ENCODE data around the gene DTNBP1. TPM values are rescaled to one million over a fixed set of nuclear protein-coding genes. Genes with fewer than 3 reads are reported as not detected.

DTNBP1 gene
- total and polyA plus RNA-seq, 2 of the 4 experiments (the other 2 are of a cell fraction) = 4.8 to 18.7 TPM

DNA sequence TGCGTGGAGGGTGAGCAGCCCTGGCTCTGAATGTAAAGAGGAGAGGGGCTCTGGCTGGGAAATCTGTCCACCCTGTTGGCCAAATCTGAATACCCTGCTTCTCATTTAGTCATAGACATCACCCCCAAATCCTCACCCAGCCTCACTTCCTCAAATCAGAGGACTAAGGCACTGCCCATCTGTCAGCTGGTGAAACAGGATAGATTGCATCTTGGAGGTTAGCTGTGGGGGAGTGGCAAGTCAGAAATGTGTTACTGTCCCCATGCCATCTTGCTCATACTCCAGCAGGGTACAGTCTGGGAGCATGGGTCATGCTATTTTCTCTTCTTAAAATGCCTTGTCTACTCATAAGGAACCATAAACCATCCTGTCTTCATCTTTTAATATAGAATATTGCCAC, 9.5 kb upstream of the DTNBP1 start:
- Histone ChIP-seq H4K91ac (ENCODE audit: insufficient read depth, low read depth, low read length) (no peak overlapping the region), H3K56ac (ENCODE audit: extremely low read depth, insufficient read depth, low read length) (no peak overlapping the region), H2AK9ac (replicated peaks; ENCODE audit: low read depth, low read length, poor library complexity) (no peak overlapping the region), H3K14ac (replicated peaks; ENCODE audit: low read depth, low read length) (no peak overlapping the region), H3K9me1 (ENCODE audit: insufficient read depth, low read length) (no peaks in the 10 kb centered on the region), H3K9me3 (ENCODE audit: control insufficient read depth, insufficient read depth, low read length) (no peaks in the 10 kb centered on the region), H3K9ac (ENCODE audit: low read depth, low read length) (no peak overlapping the region), H3K4me3 (ENCODE audit: insufficient read depth, low read depth, low read length) (no peak overlapping the region), H2BK20ac (ENCODE audit: low read depth, low read length) (no peak overlapping the region), H2BK15ac (ENCODE audit: low read depth, low read length) (no peak overlapping the region), H4K5ac (ENCODE audit: low read depth, low read length) (no peak overlapping the region), H2AK5ac (ENCODE audit: low read depth, low read length) (no peak overlapping the region), H2BK120ac (ENCODE audit: low read depth, low read length) (no peak overlapping the region), H2BK5ac (ENCODE audit: low read depth, low read length, poor library complexity, severe bottlenecking) (no peak overlapping the region), H3K18ac (ENCODE audit: low read depth, low read length) (no peak overlapping the region), H4K20me1 (ENCODE audit: insufficient read depth, low read length) (no peaks in the 10 kb centered on the region), H3K4me2 (ENCODE audit: low read depth, low read length) (no peak overlapping the region), H2AFZ (replicated peaks; ENCODE audit: low read length, poor library complexity) (no peak overlapping the region), H3K4ac (ENCODE audit: low read depth, low read length) (no peak overlapping the region), H4K8ac (ENCODE audit: low read depth in 2 of 2, low read length in 2 of 2) (no peak overlapping the region), H3K79me1 (ENCODE audit: low read depth in 1 of 2, low read length in 2 of 2) (no peaks in the 10 kb centered on the region), H3K27ac (ENCODE audit: insufficient read depth, low read length) (no peak overlapping the region), H3K23ac (ENCODE audit: low read depth, low read length) (no peak overlapping the region), H3K27me3 (ENCODE audit: control insufficient read depth, insufficient read depth, low read length) (peaks cover 67% of the 10 kb centered on the region), H3K4me1 (ENCODE audit: control insufficient read depth, insufficient read depth, low read length) (no peaks in the 10 kb centered on the region), H3K36me3 (ENCODE audit: control insufficient read depth, insufficient read depth, low read length) (no peaks in the 10 kb centered on the region)
- no peak for ATAC-seq (ENCODE audit: low read depth)
- in situ Hi-C loops (cut with MboI; ENCODE audit: low sequenced_read_pairs) (no loop called here), intact Hi-C loops (cut with micrococcal nuclease) (no loop called here), dilution Hi-C loops (cut with HindIII; ENCODE audit: low sequenced_read_pairs, unreplicated experiment) (no loop called here)
- BruUV-seq (replicated peaks) = no TSS peak
- no CpG with 5 or more reads among the region's 1 CpG for WGBS, 2 experiments (ENCODE audit: extremely low coverage in 2 of 2, insufficient read length in 1 of 2)
- ChIA-PET CTCF (interaction anchor here (1.2 kb wide), 1 partner anchor 497 kb away, joined by 3 read pairs; no protein-coding TSS in a partner anchor), POLR2A (ENCODE audit: unreplicated experiment) (no interaction called here)
- no peak for TF ChIP-seq CHD1 (IDR thresholded peaks at IDR 0.05; ENCODE audit: low read depth, low read length)
- no peak for TF ChIP-seq MXI1 (IDR thresholded peaks at IDR 0.05; ENCODE audit: borderline replicate concordance, low read depth, low read length)
- DNase-seq = no peak
